ENCODE data around the gene LMBR1.
"Not testable (repeated sequence)": the region's sequence is repeated elsewhere in the genome, so short reads cannot be mapped to it uniquely, and the experiment has no call there.

LMBR1 gene

GRCh38 chr7:156752367-156753228 lies 140.4 kb downstream of the LMBR1 start:
- no peak for DNase-seq

GRCh38 chr7:156751319-156751718 lies 141.7 kb downstream of the LMBR1 start:
- peak; percentile 5 to 16 for DNase-seq

- no peak for DNase-seq
These were observed 145.3 kb downstream of the LMBR1 start for GRCh38 chr7:156747718-156748117.

GRCh38 chr7:156746891-156747290 lies 146.1 kb downstream of the LMBR1 start:
- DNase-seq = no peak

- DNase-seq = no peak
These were observed 153.4 kb downstream of the LMBR1 start for GRCh38 chr7:156739596-156739995.

- no peak for DNase-seq
These were observed 157.1 kb downstream of the LMBR1 start for GRCh38 chr7:156735851-156736250.

GRCh38 chr7:156733638-156734037 lies 159.3 kb downstream of the LMBR1 start:
- DNase-seq = no peak

- no peak for DNase-seq
These were observed 160.8 kb downstream of the LMBR1 start for GRCh38 chr7:156732091-156732625.

GRCh38 chr7:156731651-156732050 lies 161.3 kb downstream of the LMBR1 start:
- DNase-seq = no peak

GRCh38 chr7:156725936-156726335 lies 167.0 kb downstream of the LMBR1 start:
- no peak for DNase-seq

- no peak for DNase-seq
These were observed 167.9 kb downstream of the LMBR1 start for GRCh38 chr7:156725073-156725472.

- no peak for DNase-seq
These were observed 170.7 kb downstream of the LMBR1 start for GRCh38 chr7:156722043-156722826.

- DNase-seq = no peak
These were observed 189.1 kb downstream of the LMBR1 start for GRCh38 chr7:156703773-156704482.

- no peak for DNase-seq
These were observed 189.8 kb downstream of the LMBR1 start for GRCh38 chr7:156703209-156703608.

- DNase-seq = no peak
These were observed 190.6 kb downstream of the LMBR1 start for GRCh38 chr7:156702399-156702798.

GRCh38 chr7:156701787-156702186 lies 191.2 kb downstream of the LMBR1 start:
- DNase-seq = not testable (repeated sequence)

GRCh38 chr7:156698512-156698911 lies 194.5 kb downstream of the LMBR1 start:
- not testable (repeated sequence) for DNase-seq

- not testable (repeated sequence) for DNase-seq
These were observed 195.7 kb downstream of the LMBR1 start for GRCh38 chr7:156697283-156697682.

- no peak for DNase-seq
These were observed 199.4 kb downstream of the LMBR1 start for GRCh38 chr7:156693627-156694026.

GRCh38 chr7:156692849-156693248 lies 200.1 kb downstream of the LMBR1 start:
- DNase-seq = no peak

- no peak for DNase-seq
These were observed 201.2 kb downstream of the LMBR1 start for GRCh38 chr7:156691764-156692163.

- DNase-seq = no peak
These were observed 208.3 kb downstream of the LMBR1 start for GRCh38 chr7:156684661-156685060.

GRCh38 chr7:156684251-156684650 lies 208.7 kb downstream of the LMBR1 start:
- DNase-seq = no peak
